Subcutaneous adipose tissue (tissue), 4 donors: ENCODE results near the gene TUBD1. TPM values are rescaled to one million over a fixed set of nuclear protein-coding genes. Genes with fewer than 3 reads are reported as not detected.

Experiments
- small RNA-seq: library from RNA; depleted of rRNA; stranded (forward); fragments of <200 nt; gene quantifications from one replicate; pipeline ENCODE3, GENCODE V24; 2016
- total RNA-seq, 4 donors: library from RNA; depleted of rRNA; stranded (reverse); fragments of >200 nt; gene quantifications; one replicate each; pipeline ENCODE4 v1.1.0, GENCODE V29; 2016
- TF ChIP-seq, protein P1 (sequence below): fragments of 450-650 bp; IDR thresholded peaks from one replicate; pipeline ENCODE4 v1.5.1; 2016; ENCODE audit warnings: low read depth, mild to moderate bottlenecking, control low read depth, antibody characterized with exemption, moderate library complexity

Gene TUBD1
- total RNA-seq, 4 donors from 2014 or later: 5.5 to 13.4 (median 9.7) TPM

DNA sequence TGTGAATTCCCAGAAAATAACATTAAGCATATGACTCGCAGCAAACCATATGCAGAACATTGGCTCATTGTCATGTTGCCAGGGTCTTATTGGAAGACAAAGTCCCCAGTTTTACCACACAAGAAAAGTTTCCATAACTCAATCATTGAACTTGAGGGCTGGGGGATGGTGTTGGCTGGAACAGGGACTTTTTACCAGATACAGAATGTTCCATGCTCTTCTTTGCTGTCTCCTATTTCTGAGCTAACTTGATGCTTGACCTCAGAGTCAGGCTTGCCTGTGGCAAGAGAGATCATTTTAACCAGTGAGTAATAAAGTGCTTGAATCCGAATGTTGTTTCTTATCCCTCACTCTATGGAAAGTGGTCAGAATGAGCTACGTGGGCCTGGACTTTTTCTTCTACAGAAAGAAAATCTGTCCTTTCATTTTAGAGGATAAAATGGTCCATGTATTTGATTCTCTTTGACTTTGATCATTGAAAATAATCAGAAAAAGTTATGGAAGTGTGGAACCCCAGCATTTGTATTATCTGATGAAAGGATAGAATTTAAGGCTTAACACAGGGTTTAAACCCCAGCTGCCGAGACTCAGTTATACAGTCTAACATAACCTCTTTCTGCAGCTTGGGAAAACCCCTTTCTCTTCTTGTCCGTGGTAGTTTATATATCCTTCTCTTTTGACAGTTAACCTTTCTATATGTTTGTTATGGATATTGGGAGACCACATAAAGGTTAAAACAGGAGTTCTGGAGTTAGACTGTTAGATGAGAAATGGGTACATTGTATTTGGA is 67.0 kb downstream of the TUBD1 start:
- TF ChIP-seq, protein P1, sequence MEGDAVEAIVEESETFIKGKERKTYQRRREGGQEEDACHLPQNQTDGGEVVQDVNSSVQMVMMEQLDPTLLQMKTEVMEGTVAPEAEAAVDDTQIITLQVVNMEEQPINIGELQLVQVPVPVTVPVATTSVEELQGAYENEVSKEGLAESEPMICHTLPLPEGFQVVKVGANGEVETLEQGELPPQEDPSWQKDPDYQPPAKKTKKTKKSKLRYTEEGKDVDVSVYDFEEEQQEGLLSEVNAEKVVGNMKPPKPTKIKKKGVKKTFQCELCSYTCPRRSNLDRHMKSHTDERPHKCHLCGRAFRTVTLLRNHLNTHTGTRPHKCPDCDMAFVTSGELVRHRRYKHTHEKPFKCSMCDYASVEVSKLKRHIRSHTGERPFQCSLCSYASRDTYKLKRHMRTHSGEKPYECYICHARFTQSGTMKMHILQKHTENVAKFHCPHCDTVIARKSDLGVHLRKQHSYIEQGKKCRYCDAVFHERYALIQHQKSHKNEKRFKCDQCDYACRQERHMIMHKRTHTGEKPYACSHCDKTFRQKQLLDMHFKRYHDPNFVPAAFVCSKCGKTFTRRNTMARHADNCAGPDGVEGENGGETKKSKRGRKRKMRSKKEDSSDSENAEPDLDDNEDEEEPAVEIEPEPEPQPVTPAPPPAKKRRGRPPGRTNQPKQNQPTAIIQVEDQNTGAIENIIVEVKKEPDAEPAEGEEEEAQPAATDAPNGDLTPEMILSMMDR: no peak

DNA sequence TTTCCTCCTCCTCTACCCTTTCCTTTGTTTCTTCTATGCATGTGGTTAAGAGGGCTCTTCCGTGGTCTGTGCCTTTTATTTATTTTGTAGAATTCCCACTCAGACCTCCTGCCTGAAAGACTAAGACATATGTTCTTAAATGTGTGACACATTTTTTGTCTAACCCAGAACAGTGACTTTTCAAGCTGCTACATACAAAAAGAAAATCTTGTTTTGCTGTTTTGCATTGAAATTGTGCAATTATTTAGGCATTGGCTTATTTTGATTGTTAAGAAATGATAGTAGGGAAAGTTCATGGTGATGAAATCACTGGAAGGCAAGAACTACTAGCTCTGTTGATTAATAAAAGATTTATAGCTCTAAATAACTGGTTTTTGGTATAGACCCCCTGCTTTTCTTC is 76.8 kb downstream of the TUBD1 start:
- TF ChIP-seq, protein P1: no peak

DNA sequence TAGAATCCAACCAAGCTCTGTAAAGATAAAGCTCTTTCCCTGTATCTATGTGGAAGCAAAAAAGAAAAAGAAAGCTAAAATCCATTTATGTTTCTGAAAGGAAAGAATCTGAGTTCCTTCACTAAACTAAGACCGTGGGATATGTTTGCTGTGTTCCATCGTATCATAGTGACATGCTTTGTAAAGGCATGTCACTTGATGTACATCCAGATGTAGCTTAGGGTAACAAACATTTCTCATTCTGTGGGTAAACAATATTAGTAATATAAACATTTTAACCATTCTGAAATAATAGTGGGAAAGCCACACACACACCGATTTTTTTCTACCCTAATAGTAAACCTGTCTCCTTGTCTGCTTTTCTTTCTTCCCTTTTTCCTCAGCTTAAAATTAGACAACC is 78.1 kb downstream of the TUBD1 start:
- TF ChIP-seq, protein P1: no peak

DNA sequence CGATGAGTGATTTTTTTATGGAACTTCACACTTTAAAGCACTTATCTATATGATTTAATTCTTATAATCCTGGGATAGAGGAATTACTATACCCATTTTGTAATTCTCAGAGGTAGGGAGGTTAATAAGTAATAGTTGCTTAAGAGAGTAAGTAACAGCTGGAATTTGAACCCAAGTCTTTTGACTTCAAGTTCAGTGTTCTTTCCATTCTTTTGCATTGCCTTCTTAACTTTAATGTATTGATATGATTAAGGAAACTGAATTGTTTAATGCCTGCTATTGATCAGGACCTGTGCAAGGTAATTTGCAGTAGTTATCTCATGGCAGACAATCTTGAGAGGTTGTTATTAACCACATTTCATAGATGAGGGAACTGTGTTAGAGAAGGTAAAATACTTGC is 78.5 kb downstream of the TUBD1 start:
- TF ChIP-seq, protein P1: no peak

DNA sequence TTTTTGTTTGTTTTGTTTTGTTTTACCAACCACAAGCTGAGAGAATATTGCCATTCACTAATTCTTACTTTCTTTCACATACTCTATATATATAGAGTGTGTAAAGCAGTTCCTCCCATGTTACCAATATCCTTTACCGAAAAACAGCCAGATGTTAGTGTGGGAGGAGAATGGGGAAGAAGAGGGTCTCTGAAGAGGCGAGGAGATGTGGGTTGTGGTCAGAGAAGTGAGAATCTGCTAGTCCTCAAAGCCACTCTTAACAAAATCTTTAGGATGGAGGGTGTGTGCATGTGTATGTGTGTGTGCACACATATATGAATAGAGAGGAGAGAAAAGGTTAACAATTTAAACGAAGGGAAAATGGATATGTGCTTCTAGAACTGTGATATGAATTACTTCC is 80.6 kb downstream of the TUBD1 start:
- TF ChIP-seq, protein P1: no peak

DNA sequence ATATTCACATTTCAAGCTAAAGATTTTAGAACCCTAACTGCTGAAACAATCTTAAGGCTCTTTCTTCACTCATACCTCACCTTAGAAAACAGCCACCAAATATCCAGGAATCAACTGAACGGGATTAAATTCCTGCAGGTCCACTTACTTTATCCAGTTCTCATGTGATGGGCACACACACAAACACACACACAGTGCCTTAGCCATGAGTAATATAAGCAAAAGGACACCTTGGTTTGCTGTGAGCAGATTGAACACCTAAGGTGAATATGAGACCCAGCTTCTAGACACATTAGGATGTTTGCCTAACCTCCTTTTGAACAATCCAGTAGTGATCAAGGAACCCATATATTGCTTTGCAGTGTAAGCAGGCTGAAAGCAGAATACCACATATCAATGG is 81.5 kb downstream of the TUBD1 start:
- TF ChIP-seq, protein P1: no peak

DNA sequence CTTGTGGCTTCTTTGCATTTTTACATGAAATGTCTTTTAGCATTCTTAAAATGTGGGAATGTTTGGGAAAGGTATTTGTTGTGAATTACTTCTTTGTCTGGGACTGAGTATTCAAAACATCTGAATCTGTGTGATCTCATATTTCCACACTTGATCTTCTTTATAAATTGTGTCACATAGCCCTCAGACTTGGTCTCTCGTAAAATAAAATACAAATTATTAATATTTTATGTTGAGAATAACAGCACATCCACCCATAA is 81.9 kb downstream of the TUBD1 start:
- TF ChIP-seq, protein P1: no peak

Small RNA genes within 50 kb of the gene (small RNA-seq; reads per million reads assigned to genes)
- not detected for gene RNU6-450P
- not detected for gene RPS29P21

Other genes with a start within 250 kb of the TUBD1 start
- 10 to 100 TPM; 17.3 to 36.7 (median 32.4) TPM for gene PTRH2, start 185.5 kb downstream of the TUBD1 start, total RNA-seq
- gene VMP1, start 185.3 kb downstream of the TUBD1 start, total RNA-seq: 100 to 1,000 TPM in 3 of 4 donors, 10 to 100 TPM in 1; 94.2 to 332 (median 246) TPM
- gene RPS6KB1, start 178 bp upstream of the TUBD1 start, total RNA-seq: 10 to 100 TPM; 26.5 to 45.5 (median 35.0) TPM
- gene RNFT1, start 71.8 kb upstream of the TUBD1 start, total RNA-seq: 10 to 100 TPM; 27.1 to 52.5 (median 35.1) TPM
- gene HEATR6, start 186.0 kb upstream of the TUBD1 start, total RNA-seq: 10 to 100 TPM in 3 of 4 donors, 1 to 10 TPM in 1; 8.6 to 20.3 (median 12.4) TPM